Tibial nerve (tissue), 4 donors: ENCODE results near the gene DAD1. TPM values are rescaled to one million over a fixed set of nuclear protein-coding genes. Genes with fewer than 3 reads are reported as not detected.

Source experiments
- DNase-seq, 2 donors: peaks; one replicate each; pipeline ENCODE4 v3.0.0-alpha.2; 2019; ENCODE audit warnings: low spot score in 2 of 2
- H3K27ac ChIP-seq, 4 donors: fragments of 200-600 bp; sonication (generic) in 3 of 4; one replicate each; pipeline ENCODE4 v1.5.1; 2017 to 2019; ENCODE audit warnings: mild to moderate bottlenecking in 1 of 4
- H3K27me3 ChIP-seq, 2 donors: fragments of 200-600 bp; sonication (generic) in 1 of 2; one replicate each; pipeline versions ENCODE4 v1.5.1 to v1.6.0; 2017 to 2019
- H3K36me3 ChIP-seq, 3 donors: fragments of 200-600 bp; sonication (generic); one replicate each; pipeline ENCODE4 v1.5.1; 2018 to 2019
- H3K4me1 ChIP-seq, 4 donors: fragments of 200-600 bp; sonication (generic) in 3 of 4; one replicate each; pipeline ENCODE4 v1.5.1; 2017 to 2019
- H3K4me3 ChIP-seq, 4 donors: fragments of 200-600 bp; sonication (generic) in 3 of 4; one replicate each; pipeline ENCODE4 v1.5.1; 2017 to 2019; ENCODE audit warnings: mild to moderate bottlenecking in 1 of 4, moderate library complexity in 1 of 4
- H3K9me3 ChIP-seq, 4 donors: fragments of 200-600 bp; sonication (generic) in 3 of 4; one replicate each; pipeline ENCODE4 v1.5.1; 2017 to 2019
- CTCF ChIP-seq, 5 experiments: fragments of 200-600 bp in 3 of 5; fragments of 450-650 bp in 2 of 5; sonication (generic) in 3 of 5; IDR thresholded peaks; one replicate each; pipeline ENCODE4 v1.5.1; 2016 to 2019; ENCODE audit warnings: antibody characterized with exemption in 5 of 5, mild to moderate bottlenecking in 3 of 5, moderate library complexity in 2 of 5
- EP300 ChIP-seq, 2 donors: sonication (generic); formaldehyde crosslinking; IDR thresholded peaks; one replicate each; pipeline ENCODE4 v1.6.1; 2017; ENCODE audit warnings: antibody characterized with exemption in 2 of 2, mild to moderate bottlenecking in 1 of 2
- POLR2A ChIP-seq, 2 donors: fragments of 450-650 bp; IDR thresholded peaks; one replicate each; pipeline ENCODE4 v1.6.1; 2017; ENCODE audit warnings: antibody characterized with exemption in 2 of 2, mild to moderate bottlenecking in 2 of 2, moderate library complexity in 2 of 2
- WGBS, 2 donors: methylation state at CpG; one replicate each; pipeline ENCODE4 v1.1.5; 2018; 5-methylcytosine and 5-hydroxymethylcytosine counted together
- total RNA-seq, 4 donors: library from RNA; depleted of rRNA; stranded (reverse); fragments of >200 nt; gene quantifications; one replicate each; pipeline ENCODE4 v1.1.0, GENCODE V29; 2016

Gene DAD1
- total RNA-seq, 4 donors from 2014 or later = 128 to 254 (median 198) TPM

GRCh38 chr14:22606380-22606779 is 17.4 kb upstream of the DAD1 start:
- Histone ChIP-seq H3K36me3 (peaks cover 2 to 100% (median 60%) of the 10 kb centered on the region in 3 donors), H3K27ac (no peak overlapping the region)
- WGBS, 2 donors = 81 to 84% methylated on average over 6 of the region's 6 CpGs

GRCh38 chr14:22602862-22603261 is 13.8 kb upstream of the DAD1 start:
- Histone ChIP-seq H3K4me1 (peaks cover 3 to 26% (median 11%) of the 10 kb centered on the region in 4 donors), H3K27ac (no peak overlapping the region), H3K9me3 (no peaks in the 10 kb centered on the region), H3K27me3 (no peaks in the 10 kb centered on the region), H3K4me3 (no peak overlapping the region), H3K36me3 (peaks cover 0 to 65% (median 47%) of the 10 kb centered on the region in 3 donors)
- TF ChIP-seq POLR2A (IDR thresholded peaks at IDR 0.05) = no peak
- no peak for TF ChIP-seq EP300 (IDR thresholded peaks at IDR 0.05)
- TF ChIP-seq CTCF (IDR thresholded peaks at IDR 0.05) = no peak
- no peak for DNase-seq

More at GRCh38 chr14:22606380-22606779, 17.4 kb upstream of the DAD1 start:
- Histone ChIP-seq H3K4me3 (no peak overlapping the region), H3K27me3 (no peaks in the 10 kb centered on the region), H3K4me1 (no peaks in the 10 kb centered on the region), H3K9me3 (no peaks in the 10 kb centered on the region)
- DNase-seq = no peak
- TF ChIP-seq EP300 (IDR thresholded peaks at IDR 0.05) = no peak
- TF ChIP-seq POLR2A (IDR thresholded peaks at IDR 0.05) = no peak
- no peak for TF ChIP-seq CTCF (IDR thresholded peaks at IDR 0.05)

- no peak for DNase-seq
- H3K4me3 ChIP-seq = no peak overlapping the region
- 88 to 92% methylated on average over 5 of the region's 5 CpGs for WGBS, 2 donors
- peaks cover 3 to 32% (median 12%) of the 10 kb centered on the region in 4 donors for H3K4me1 ChIP-seq
- TF ChIP-seq EP300 (IDR thresholded peaks at IDR 0.05) = no peak
- no peak for TF ChIP-seq POLR2A (IDR thresholded peaks at IDR 0.05)
- TF ChIP-seq CTCF (IDR thresholded peaks at IDR 0.05) = no peak
- H3K36me3 ChIP-seq = peaks cover 0 to 57% (median 38%) of the 10 kb centered on the region in 3 donors
- H3K27me3 ChIP-seq = no peaks in the 10 kb centered on the region
- no peaks in the 10 kb centered on the region for H3K9me3 ChIP-seq
- no peak overlapping the region for H3K27ac ChIP-seq
Observed at GRCh38 chr14:22601996-22602395, 13.0 kb upstream of the DAD1 start.

GRCh38 chr14:22601456-22601855 is 12.4 kb upstream of the DAD1 start:
- no peak overlapping the region for H3K27ac ChIP-seq
- TF ChIP-seq POLR2A (IDR thresholded peaks at IDR 0.05) (no peak), EP300 (IDR thresholded peaks at IDR 0.05) (no peak), CTCF (IDR thresholded peaks at IDR 0.05) (no peak)
- H3K36me3 ChIP-seq = peaks cover 0 to 51% (median 35%) of the 10 kb centered on the region in 3 donors
- no peaks in the 10 kb centered on the region for H3K27me3 ChIP-seq
- H3K4me1 ChIP-seq = peaks cover 3 to 32% (median 12%) of the 10 kb centered on the region in 4 donors
- DNase-seq = no peak
- 92 to 95% methylated on average over 2 of the region's 2 CpGs for WGBS, 2 donors
- H3K4me3 ChIP-seq = no peak overlapping the region
- no peaks in the 10 kb centered on the region for H3K9me3 ChIP-seq

GRCh38 chr14:22600027-22600426 is 11.0 kb upstream of the DAD1 start:
- Histone ChIP-seq H3K27me3 (no peaks in the 10 kb centered on the region), H3K36me3 (peaks cover 0 to 37% (median 23%) of the 10 kb centered on the region in 3 donors), H3K4me3 (no peak overlapping the region), H3K9me3 (no peaks in the 10 kb centered on the region), H3K27ac (no peak overlapping the region), H3K4me1 (peaks cover 3 to 32% (median 12%) of the 10 kb centered on the region in 4 donors)
- no peak for DNase-seq
- TF ChIP-seq POLR2A (IDR thresholded peaks at IDR 0.05) (no peak), EP300 (IDR thresholded peaks at IDR 0.05) (no peak), CTCF (IDR thresholded peaks at IDR 0.05) (no peak)
